HepG2 (cell line): Measurements from ENCODE around the gene MPG. TPM values are rescaled to one million over a fixed set of nuclear protein-coding genes. Genes with fewer than 3 reads are reported as not detected.

Experiments
- ATAC-seq: fragments of 200-7000 bp; cut with Tn5 transposase; 3 replicates; pipeline ENCODE4 v1.9.1; 2020; ENCODE audit warnings: mild to moderate bottlenecking, moderate library complexity
- BruUV-seq: library from RNA; stranded (reverse); fragments of 400-500 nt; replicated peaks from 2 replicates; lab custom pipeline; 2021; lab: Mats Ljungman, UMichigan
- CTCF ChIA-PET: fragments of 300-600 bp; formaldehyde crosslinking; extraction: SDS; loops from one replicate; lab custom pipeline; 2021; ENCODE audit warnings: low total read pairs, inconsistent platforms, low intra/inter-chr PET ratio; lab: Yijun Ruan, JAX
- POLR2A ChIA-PET: fragments of 350-600 bp; sonication (Branson Sonifier 250); formaldehyde crosslinking; loops from one replicate; lab custom pipeline; 2020; ENCODE audit warnings: antibody characterized with exemption, inconsistent platforms; lab: Yijun Ruan, JAX
- DNase-seq: peaks from one replicate; pipeline ENCODE4 v3.0.0-alpha.2; 2015; ENCODE audit warnings: low spot score
- FAIRE-seq: peaks from 3 replicates; lab custom pipeline; 2011; peaks lifted over from hg19 to GRCh38; lab: Jason Lieb, UNC
- H2AFZ ChIP-seq: one replicate; pipeline ENCODE4 v1.6.1; 2011; ENCODE audit warnings: low read length, inconsistent platforms
- H3K27ac ChIP-seq: fragments of 300-600 bp; 3 replicates; pipeline ENCODE4 v1.8.0; 2011; ENCODE audit warnings: mixed run types, mild to moderate bottlenecking, mixed read lengths, low read length, inconsistent platforms; ENCODE audit not compliant: insufficient read depth; ENCODE audit errors: extremely low read length
- H3K27me3 ChIP-seq, 2 experiments: fragments of 200-600 bp in 1 of 2; 2 replicates in 1 of 2; 3 replicates in 1 of 2; pipeline versions ENCODE4 v1.6.0 to v1.8.0; 2011; ENCODE audit warnings: low read length in 2 of 2, mild to moderate bottlenecking in 2 of 2, moderate library complexity in 2 of 2, inconsistent platforms in 1 of 2; ENCODE audit not compliant: insufficient read depth in 2 of 2, control insufficient read depth in 1 of 2
- H3K36me3 ChIP-seq, 2 experiments: fragments of 200-600 bp in 1 of 2; replicated peaks in 1 of 2; 2 replicates in 1 of 2; 3 replicates in 1 of 2; pipeline versions ENCODE4 v1.5.1 to v1.8.0; 2011; ENCODE audit warnings: low read length in 2 of 2, inconsistent platforms in 1 of 2; ENCODE audit not compliant: insufficient read depth in 2 of 2, control insufficient read depth in 1 of 2
- H3K4me1 ChIP-seq: 2 replicates; pipeline ENCODE4 v1.5.1; 2012; ENCODE audit warnings: low read length, inconsistent platforms; ENCODE audit not compliant: insufficient read depth
- H3K4me2 ChIP-seq: 2 replicates; pipeline ENCODE4 v1.6.0; 2011; ENCODE audit warnings: low read depth, low read length, inconsistent platforms
- H3K4me3 ChIP-seq, 3 experiments: fragments of 200-600 bp in 1 of 3; sonication (generic), shearing (Covaris generic) in 1 of 3; replicated peaks in 1 of 3; 2 replicates each; pipeline ENCODE4 v1.5.1; 2011 to 2016; ENCODE audit warnings: low read length in 3 of 3, inconsistent platforms in 2 of 3, low read depth in 2 of 3, mild to moderate bottlenecking in 2 of 3, control low read depth in 1 of 3, mixed read lengths in 1 of 3; ENCODE audit not compliant: insufficient read depth in 1 of 3
- H3K79me2 ChIP-seq: one replicate; pipeline ENCODE4 v1.6.1; 2011; ENCODE audit warnings: low read length, inconsistent platforms; ENCODE audit not compliant: insufficient read depth
- H3K9ac ChIP-seq: 2 replicates; pipeline ENCODE4 v1.6.0; 2011; ENCODE audit warnings: mild to moderate bottlenecking, low read depth, low read length, inconsistent platforms; ENCODE audit not compliant: insufficient read depth
- H3K9me3 ChIP-seq: 2 replicates; pipeline ENCODE4 v1.5.1; 2012; ENCODE audit warnings: mild to moderate bottlenecking, low read length
- H4K20me1 ChIP-seq: 2 replicates; pipeline ENCODE4 v1.6.0; 2011; ENCODE audit warnings: inconsistent platforms, mild to moderate bottlenecking, low read length, moderate library complexity; ENCODE audit not compliant: insufficient read depth
- RFX3 ChIP-seq: IDR thresholded peaks from 2 replicates; pipeline ENCODE4 v1.6.1; 2016; ENCODE audit warnings: missing biosample characterization, missing genetic modification reagents
- ZC3H13 ChIP-seq: sonication (generic); formaldehyde crosslinking; IDR thresholded peaks from 2 replicates; pipeline ENCODE4 v1.8.1; 2023; ENCODE audit warnings: mild to moderate bottlenecking, missing genetic modification reagents, moderate library complexity
- ZNF101 ChIP-seq: sonication (generic); formaldehyde crosslinking; IDR thresholded peaks from 2 replicates; pipeline ENCODE4 v1.4.0; 2020; ENCODE audit warnings: mild to moderate bottlenecking, low read depth, missing genetic modification reagents, borderline replicate concordance
- WGBS: methylation state at CpG from one replicate; pipeline ENCODE4 v1.1.6; 2017; ENCODE audit warnings: low lambda C conversion rate; 5-methylcytosine and 5-hydroxymethylcytosine counted together
- in situ Hi-C: cut with HindIII; loops from 2 replicates; pipeline ENCODE4 v1.10.0; 2017; ENCODE audit warnings: low pct_unique_long_range_greater_than_20kb; ENCODE audit not compliant: extremely low pct_ligation_motif_present
- intact Hi-C: fragments of 100-400 bp; cut with micrococcal nuclease; formaldehyde crosslinking; loops from one replicate; pipeline ENCODE4 v1.10.0; 2022; ENCODE audit not compliant: unreplicated experiment
- polyA plus RNA-seq, 8 experiments: library from polyadenylated mRNA; depleted of rRNA in 3 of 8; stranded (reverse) in 7 of 8; unstranded in 1 of 8; fragments of >200 nt; fragmentation: Illumina TruSeq in 4 of 8; extraction: Trizol in 4 of 8; gene quantifications; 2 replicates each; pipeline versions ENCODE4 v1.2.1 to v1.2.3, GENCODE V29; 2011 to 2016; ENCODE audit warnings: low read depth in 4 of 8, missing spikeins in 1 of 8, mixed read lengths in 1 of 8; ENCODE audit not compliant: insufficient read depth in 1 of 8
- total RNA-seq, 5 experiments: library from RNA; depleted of rRNA; stranded (reverse); fragments of >200 nt; fragmentation: Illumina TruSeq; extraction: Trizol; gene quantifications; 2 replicates each; pipeline ENCODE4 v1.2.3, GENCODE V29; 2016; ENCODE audit warnings: low read depth in 1 of 5

The MPG gene
- total and polyA plus RNA-seq, 2 of the 13 experiments (the other 11 are each of a cell fraction or from before 2014, with no cell fraction given): 59.1 to 62.5 TPM

DNA sequence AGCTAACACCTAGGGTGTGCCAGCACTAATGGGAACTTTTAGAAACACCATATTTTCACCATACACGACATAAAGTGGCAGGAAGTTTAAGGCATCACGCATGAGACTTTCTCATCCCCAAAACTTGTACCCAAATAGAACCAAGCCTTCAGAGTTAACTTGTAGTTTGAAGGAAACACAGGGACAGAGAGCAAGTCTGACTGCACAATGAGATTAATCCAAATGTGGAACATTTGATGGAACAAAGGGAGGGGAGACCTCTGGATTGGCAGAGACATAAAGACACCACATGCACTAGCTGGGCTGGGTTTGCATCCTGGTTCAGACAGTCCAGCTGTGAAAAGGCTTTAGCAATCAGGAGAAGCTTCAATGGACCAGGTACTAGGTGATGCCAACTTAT, 36.3 kb downstream of the MPG start:
- 97% methylated on average over 2 of the region's 2 CpGs for WGBS
- in situ Hi-C loops: no loop called here
- H3K27ac ChIP-seq: no peak overlapping the region

DNA sequence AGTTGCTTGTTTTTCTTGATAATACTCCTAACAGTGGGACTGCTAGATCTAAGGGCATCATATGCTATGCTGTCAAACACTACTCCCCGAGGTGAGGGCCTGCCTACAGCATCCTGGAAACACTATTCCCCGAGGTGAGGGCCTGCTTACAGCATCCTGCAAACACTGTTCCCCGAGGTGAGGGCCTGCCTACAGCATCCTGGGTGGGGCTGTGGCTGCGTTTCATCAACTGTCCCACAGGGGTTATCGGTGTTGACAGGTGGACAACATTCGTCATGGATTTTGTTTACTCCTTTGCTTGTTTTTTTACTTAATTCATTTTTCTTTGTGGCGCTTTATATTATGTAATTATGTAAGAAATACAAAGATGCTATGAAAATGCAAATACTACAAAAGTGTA, 38.0 kb downstream of the MPG start:
- H3K9ac ChIP-seq: no peak overlapping the region
- no peak overlapping the region for H2AFZ ChIP-seq
- no peak for DNase-seq
- peaks cover 11% of the 10 kb centered on the region for H3K4me1 ChIP-seq
- peaks cover 4 to 32% of the 10 kb centered on the region in 2 experiments for H3K36me3 ChIP-seq
- intact Hi-C loops (loop anchor here (5.0 kb wide), 1 partner anchor 246 kb away; no protein-coding TSS in a partner anchor), in situ Hi-C loops (no loop called here)
- H3K4me3 ChIP-seq: no peak overlapping the region
- 0 out of 2 replicates have a peak, but pooled peaks cover 4% of the 10 kb centered on the region for H4K20me1 ChIP-seq
- 91% methylated on average over 7 of the region's 7 CpGs for WGBS
- no peaks in the 10 kb centered on the region for H3K27me3 ChIP-seq
- ATAC-seq: no peak
- H3K9me3 ChIP-seq: no peaks in the 10 kb centered on the region
- TF ChIP-seq ZNF101 (CRISPR knock-in tag): no peak
- no peak overlapping the region for H3K4me2 ChIP-seq
- POLR2A ChIA-PET: no interaction called here
- CTCF ChIA-PET: interaction anchor here (0.8 kb wide), 1 partner anchor 9 kb away, joined by 4 read pairs; no protein-coding TSS in a partner anchor
- no peak for FAIRE-seq
- no TSS peak for BruUV-seq
- no peaks in the 10 kb centered on the region for H3K79me2 ChIP-seq
- H3K27ac ChIP-seq: no peak overlapping the region

More for the DNA sequence above, 36.3 kb downstream of the MPG start:
- Histone ChIP-seq H2AFZ (no peak overlapping the region), H3K9me3 (no peaks in the 10 kb centered on the region), H4K20me1 (0 out of 2 replicates have a peak, but pooled peaks cover 4% of the 10 kb centered on the region), H3K4me2 (no peak overlapping the region)
- intact Hi-C loops: no loop called here
- TF ChIP-seq ZC3H13 (no peak), RFX3 (CRISPR knock-in tag) (no peak)
- TF ChIP-seq, all 625 proteins: peak for 0
- FAIRE-seq (no peak), DNase-seq (no peak), ATAC-seq (no peak)
- Histone ChIP-seq H3K36me3 (peaks cover 2 to 36% of the 10 kb centered on the region in 2 experiments), H3K4me3 (no peak overlapping the region), H3K9ac (no peak overlapping the region), H3K79me2 (no peaks in the 10 kb centered on the region), H3K4me1 (peaks cover 11% of the 10 kb centered on the region), H3K27me3 (no peaks in the 10 kb centered on the region)
- BruUV-seq: no TSS peak
- POLR2A ChIA-PET: no interaction called here
- CTCF ChIA-PET: no interaction called here
